ENCODE measurements around the gene SCN5A. TPM values are rescaled to one million over a fixed set of nuclear protein-coding genes. Genes with fewer than 3 reads are reported as not detected.

Gene SCN5A
- total and polyA plus RNA-seq, 2 of the 8 experiments (the other 6 are each of a cell fraction or from before 2014, with no cell fraction given), result 4.8 to 11.4 TPM

GRCh38 chr3:38586546-38587520 is 62.7 kb downstream of the SCN5A start:
- no peaks in the 10 kb centered on the region for H3K27me3 ChIP-seq (replicated peaks in 1 of 4; ENCODE audit: control insufficient read depth in 3 of 4, extremely low read depth in 1 of 4, insufficient read depth in 3 of 4, low read length in 3 of 4)
- H3K23ac ChIP-seq (ENCODE audit: insufficient read length), result no peak overlapping the region
- no peak overlapping the region for H2BK5ac ChIP-seq (ENCODE audit: low read depth, low read length)
- no peak overlapping the region for H2BK20ac ChIP-seq (ENCODE audit: low read length)
- H4K5ac ChIP-seq (ENCODE audit: insufficient read length, low read depth, low read length), result no peak overlapping the region
- peak overlapping the region; percentile 31 for H2BK120ac ChIP-seq (replicated peaks; ENCODE audit: low read depth, low read length)
- 0 out of 8 replicates have a peak, but pooled peaks cover 0 to 2% (median 0%) of the 10 kb centered on the region in 4 experiments for H3K36me3 ChIP-seq (ENCODE audit: control insufficient read depth in 2 of 4, insufficient read depth in 4 of 4, low read length in 3 of 4)
- no peak for FAIRE-seq
- H3K23me2 ChIP-seq (ENCODE audit: low read depth, low read length), result peaks cover 2% of the 10 kb centered on the region; the same call in 1 of the 2 replicates
- H3K4me3 ChIP-seq (ENCODE audit: extremely low read depth in 1 of 4, insufficient read depth in 2 of 4, low read depth in 3 of 4, low read length in 4 of 4), result no peak overlapping the region
- H2AK5ac ChIP-seq (ENCODE audit: low read depth, low read length), result no peak overlapping the region
- no peak overlapping the region for H3K4me2 ChIP-seq (ENCODE audit: insufficient read depth in 1 of 2, low read depth in 2 of 2, low read length in 2 of 2)
- no peak overlapping the region for H3K4ac ChIP-seq (replicated peaks; ENCODE audit: insufficient read length, low read depth, low read length)
- H2BK12ac ChIP-seq (ENCODE audit: low read depth, low read length), result 0 out of 2 replicates have a peak overlapping the region, but pooled peaks have one; percentile 14
- POLR2A ChIA-PET (ENCODE audit: partially characterized antibody), result no interaction called here
- peak in 1 of 2 experiments; percentile 24 for DNase-seq (ENCODE audit: low read depth in 1 of 2, low spot score in 2 of 2)
- no peaks in the 10 kb centered on the region for H3K9me3 ChIP-seq (ENCODE audit: insufficient read depth in 2 of 2, low read depth in 1 of 2, low read length in 1 of 2)
- CTCF ChIA-PET (ENCODE audit: partially characterized antibody), result interaction anchor here (1.2 to 1.8 kb wide), 4 partner anchors 62 to 70 kb away, joined by 3 to 7 read pairs (median 3); no protein-coding TSS in a partner anchor
- no peak overlapping the region for H2AFZ ChIP-seq (ENCODE audit: low read length)
- H4K20me1 ChIP-seq (replicated peaks in 1 of 2; ENCODE audit: control insufficient read depth in 1 of 2, insufficient read depth in 2 of 2, low read length in 2 of 2), result no peaks in the 10 kb centered on the region
- H2BK15ac ChIP-seq (ENCODE audit: low read length), result no peak overlapping the region
- H3K56ac ChIP-seq (replicated peaks; ENCODE audit: insufficient read length, low read depth, low read length), result no peak overlapping the region
- no peaks in the 10 kb centered on the region for H3K79me2 ChIP-seq (ENCODE audit: control insufficient read depth in 1 of 2, insufficient read depth in 2 of 2, low read length in 2 of 2)
- no peak overlapping the region for H4K8ac ChIP-seq (ENCODE audit: extremely low read depth, insufficient read depth, low read length)
- no peak overlapping the region for H3K18ac ChIP-seq (ENCODE audit: extremely low read depth, low read length)
- 82% methylated on average over 14 of the region's 14 CpGs; no CpG with 5 or more reads in 1 of the 2 experiments for WGBS, 2 experiments (ENCODE audit: extremely low coverage in 1 of 2, insufficient coverage in 1 of 2, insufficient read length in 1 of 2, insufficient replicate concordance in 2 of 2, low coverage in 1 of 2, low lambda C conversion rate in 2 of 2, missing lambda C conversion rate in 1 of 2)
- no peak overlapping the region for H3K27ac ChIP-seq (ENCODE audit: low read depth, low read length)
- H3K9ac ChIP-seq (replicated peaks in 1 of 4; ENCODE audit: extremely low read depth in 1 of 4, low read depth in 3 of 4, low read length in 3 of 4), result no peak overlapping the region
- no peaks in the 10 kb centered on the region for H3K4me1 ChIP-seq (replicated peaks in 1 of 4; ENCODE audit: control insufficient read depth in 3 of 4, insufficient read depth in 4 of 4, low read length in 3 of 4)
- no peak overlapping the region for H4K91ac ChIP-seq (replicated peaks; ENCODE audit: insufficient read length, low read length)
- no peaks in the 10 kb centered on the region for H3K79me1 ChIP-seq (ENCODE audit: low read depth, low read length)
- no peak overlapping the region for H3K14ac ChIP-seq (ENCODE audit: insufficient read length)
- no peak for TF ChIP-seq SIRT6 (IDR thresholded peaks at IDR 0.05; ENCODE audit: low read length)
- TF ChIP-seq KDM1A (IDR thresholded peaks at IDR 0.05; ENCODE audit: borderline replicate concordance, low read length), result no peak
- no peak for TF ChIP-seq CREB1 (IDR thresholded peaks at IDR 0.05)
- TF ChIP-seq SRF (IDR thresholded peaks at IDR 0.05; ENCODE audit: low read depth, low read length), result no peak
- TF ChIP-seq ZNF274 (IDR thresholded peaks at IDR 0.05; ENCODE audit: borderline replicate concordance, extremely low read depth, low read length), result no peak
- TF ChIP-seq JUN (IDR thresholded peaks at IDR 0.05; ENCODE audit: low read depth, low read length), result no peak
- no peak for TF ChIP-seq PHF8 (conservative IDR thresholded peaks at IDR 0.05; ENCODE audit: low read depth, low read length)
- TF ChIP-seq RAD21 (IDR thresholded peaks at IDR 0.05 in 1 of 2, conservative IDR thresholded peaks at IDR 0.05 in 1 of 2; ENCODE audit: low read depth in 2 of 2, low read length in 2 of 2), result no peak
- TF ChIP-seq CEBPB (IDR thresholded peaks at IDR 0.05; ENCODE audit: low read depth, low read length), result no peak
- no peak for TF ChIP-seq ASH2L (IDR thresholded peaks at IDR 0.05; ENCODE audit: low read length)
